Measurements from ENCODE around the gene RREB1.
A peak's percentile ranks its signal among the peaks of the same experiment; 100 is the strongest.

RREB1 gene

GRCh38 chr6:7222197-7222596 lies 114.4 kb downstream of the RREB1 start:
- DNase-seq (ENCODE audit: low read depth in 2 of 2) = no peak

GRCh38 chr6:7224731-7225130 lies 117.0 kb downstream of the RREB1 start:
- DNase-seq (ENCODE audit: low read depth in 2 of 2) = no peak

GRCh38 chr6:7228662-7229375 lies 121.1 kb downstream of the RREB1 start:
- no peak for DNase-seq (ENCODE audit: low read depth in 2 of 2)

- DNase-seq (ENCODE audit: low read depth in 2 of 2) = no peak
Observed at GRCh38 chr6:7229376-7230326, 121.9 kb downstream of the RREB1 start.

- no peak for DNase-seq (ENCODE audit: low read depth in 2 of 2)
Observed at GRCh38 chr6:7230327-7230691, 122.5 kb downstream of the RREB1 start.

GRCh38 chr6:7230956-7231713 lies 123.4 kb downstream of the RREB1 start:
- DNase-seq (ENCODE audit: low read depth in 2 of 2) = no peak

- no peak for DNase-seq (ENCODE audit: low read depth in 2 of 2)
Observed at GRCh38 chr6:7232351-7232750, 124.6 kb downstream of the RREB1 start.

GRCh38 chr6:7234547-7234946 lies 126.8 kb downstream of the RREB1 start:
- no peak for DNase-seq (ENCODE audit: low read depth in 2 of 2)

- no peak for DNase-seq (ENCODE audit: low read depth in 2 of 2)
Observed at GRCh38 chr6:7235712-7236305, 128.0 kb downstream of the RREB1 start.

- no peak for DNase-seq (ENCODE audit: low read depth in 2 of 2)
Observed at GRCh38 chr6:7236306-7237209, 128.8 kb downstream of the RREB1 start.

- no peak for DNase-seq (ENCODE audit: low read depth in 2 of 2)
Observed at GRCh38 chr6:7237653-7238188, 130.0 kb downstream of the RREB1 start.

- DNase-seq (ENCODE audit: low read depth in 2 of 2) = no peak
Observed at GRCh38 chr6:7238526-7238899, 130.8 kb downstream of the RREB1 start.

GRCh38 chr6:7238900-7239589 lies 131.3 kb downstream of the RREB1 start:
- peak; percentile 69 to 84 for DNase-seq (ENCODE audit: low read depth in 2 of 2)

- DNase-seq (ENCODE audit: low read depth in 2 of 2) = no peak
Observed at GRCh38 chr6:7239590-7239948, 131.8 kb downstream of the RREB1 start.

- DNase-seq (ENCODE audit: low read depth in 2 of 2) = no peak
Observed at GRCh38 chr6:7240351-7240750, 132.6 kb downstream of the RREB1 start.

- DNase-seq (ENCODE audit: low read depth in 2 of 2) = no peak
Observed at GRCh38 chr6:7241160-7241559, 133.4 kb downstream of the RREB1 start.

GRCh38 chr6:7241709-7242645 lies 134.2 kb downstream of the RREB1 start:
- no peak for DNase-seq (ENCODE audit: low read depth in 2 of 2)

- no peak for DNase-seq (ENCODE audit: low read depth in 2 of 2)
Observed at GRCh38 chr6:7242835-7243178, 135.0 kb downstream of the RREB1 start.

Measured in activated CD4-positive, alpha-beta T cell treated with anti-CD3 and anti-CD28 coated beads for 24 hours (primary cell).